Measurements from ENCODE around the gene RAB23.
A peak's percentile ranks its signal among the peaks of the same experiment; 100 is the strongest.

Gene RAB23

DNA sequence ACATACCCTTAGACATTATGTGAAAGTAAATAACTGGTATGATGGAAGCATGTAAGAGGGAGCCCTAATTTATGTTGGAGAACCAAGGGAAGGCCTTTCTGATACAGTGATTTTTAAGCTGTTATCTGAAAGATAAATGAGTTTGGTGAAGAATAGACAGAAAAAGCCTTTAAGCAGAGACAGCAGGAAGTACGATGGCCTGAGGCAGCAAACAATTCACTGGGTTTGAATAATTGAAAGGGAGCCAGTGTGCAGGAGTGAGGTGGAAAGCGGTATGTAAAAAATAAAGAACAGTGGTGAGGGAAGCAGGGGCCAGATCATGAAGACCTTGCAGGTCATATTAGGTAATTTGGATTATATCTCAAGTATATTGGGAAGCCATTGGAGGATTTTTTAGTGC is 4.1 kb upstream of the RAB23 start:
- Histone ChIP-seq H3K27me3 (ENCODE audit: control insufficient read depth, insufficient read depth, low read length) (no peaks in the 10 kb centered on the region), H3K9me3 (replicated peaks; ENCODE audit: low read length) (no peaks in the 10 kb centered on the region), H3K9ac (ENCODE audit: low read depth, low read length) (no peak overlapping the region), H3K4me2 (ENCODE audit: low read length) (no peak overlapping the region), H3K4me3 (ENCODE audit: low read length) (no peak overlapping the region), H3K36me3 (ENCODE audit: insufficient read depth, low read length) (no peaks in the 10 kb centered on the region), H3K4me1 (ENCODE audit: control insufficient read depth, insufficient read depth, low read length) (peaks cover 15% of the 10 kb centered on the region)

DNA sequence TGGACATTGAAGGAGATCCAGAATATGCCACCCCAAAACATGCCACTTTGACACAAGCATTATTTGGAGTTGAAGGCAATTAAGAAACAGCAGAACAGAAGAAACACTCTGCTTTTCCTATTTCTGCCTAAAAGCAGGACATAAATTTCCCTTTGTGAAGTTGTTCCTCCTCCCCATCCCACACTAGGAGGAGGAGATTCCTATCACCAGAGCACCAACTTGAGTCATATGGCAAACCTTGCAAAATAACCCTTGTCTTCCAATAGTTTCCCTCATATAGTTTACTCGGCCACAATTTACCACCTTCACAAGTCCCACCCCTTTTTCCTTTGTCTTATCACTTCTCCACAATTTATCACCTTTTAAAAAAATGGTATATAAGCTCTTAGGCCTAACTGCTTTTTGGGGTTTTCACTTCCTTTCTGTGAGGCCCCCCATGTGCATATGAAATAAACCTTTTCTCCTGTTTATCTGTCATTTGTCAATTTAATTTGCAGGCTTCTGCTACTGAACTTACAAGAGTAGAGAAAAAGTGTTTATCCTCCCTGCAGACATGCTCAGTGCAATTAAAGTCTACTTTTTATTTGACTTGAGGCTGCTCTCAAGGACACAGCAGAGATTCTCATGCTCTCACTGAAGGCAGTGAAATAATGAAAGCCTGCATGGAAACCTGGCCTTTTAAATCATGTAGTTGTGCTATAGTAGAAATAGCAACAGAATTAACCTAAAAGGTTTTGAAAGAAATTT is 2.8 kb upstream of the RAB23 start:
- Histone ChIP-seq H3K27me3 (ENCODE audit: control insufficient read depth, insufficient read depth, low read length) (no peaks in the 10 kb centered on the region), H3K4me3 (ENCODE audit: low read length) (no peak overlapping the region), H3K9me3 (replicated peaks; ENCODE audit: low read length) (no peaks in the 10 kb centered on the region), H3K4me1 (ENCODE audit: control insufficient read depth, insufficient read depth, low read length) (peaks cover 15% of the 10 kb centered on the region), H3K4me2 (ENCODE audit: low read length) (no peak overlapping the region), H3K9ac (ENCODE audit: low read depth, low read length) (no peak overlapping the region), H3K36me3 (ENCODE audit: insufficient read depth, low read length) (no peaks in the 10 kb centered on the region)

DNA sequence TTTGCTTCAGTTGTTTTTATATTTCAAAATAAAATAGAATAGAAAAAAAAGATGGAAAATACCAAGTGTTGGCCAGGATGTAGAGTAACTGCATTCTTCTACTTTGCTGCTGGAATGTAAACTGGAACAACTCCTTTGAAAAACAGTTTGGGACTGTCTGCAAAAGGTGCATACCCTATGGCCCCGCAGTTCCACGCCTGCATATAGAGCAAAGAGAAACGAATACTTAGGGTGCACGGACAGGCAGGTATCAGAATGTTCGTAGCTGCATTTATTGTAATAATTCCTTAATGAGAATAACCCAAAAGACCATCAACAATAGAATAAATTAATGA is 603 bp upstream of the RAB23 start:
- H3K36me3 ChIP-seq (ENCODE audit: insufficient read depth, low read length): no peaks in the 10 kb centered on the region
- no peaks in the 10 kb centered on the region for H3K27me3 ChIP-seq (ENCODE audit: control insufficient read depth, insufficient read depth, low read length)
- H3K4me2 ChIP-seq (ENCODE audit: low read length): peak overlapping the region; percentile 87
- H3K9me3 ChIP-seq (replicated peaks; ENCODE audit: low read length): no peaks in the 10 kb centered on the region
- H3K9ac ChIP-seq (ENCODE audit: low read depth, low read length): peak overlapping the region; percentile 98
- peaks cover 15% of the 10 kb centered on the region for H3K4me1 ChIP-seq (ENCODE audit: control insufficient read depth, insufficient read depth, low read length)
- peak overlapping the region; percentile 90 for H3K4me3 ChIP-seq (ENCODE audit: low read length)

DNA sequence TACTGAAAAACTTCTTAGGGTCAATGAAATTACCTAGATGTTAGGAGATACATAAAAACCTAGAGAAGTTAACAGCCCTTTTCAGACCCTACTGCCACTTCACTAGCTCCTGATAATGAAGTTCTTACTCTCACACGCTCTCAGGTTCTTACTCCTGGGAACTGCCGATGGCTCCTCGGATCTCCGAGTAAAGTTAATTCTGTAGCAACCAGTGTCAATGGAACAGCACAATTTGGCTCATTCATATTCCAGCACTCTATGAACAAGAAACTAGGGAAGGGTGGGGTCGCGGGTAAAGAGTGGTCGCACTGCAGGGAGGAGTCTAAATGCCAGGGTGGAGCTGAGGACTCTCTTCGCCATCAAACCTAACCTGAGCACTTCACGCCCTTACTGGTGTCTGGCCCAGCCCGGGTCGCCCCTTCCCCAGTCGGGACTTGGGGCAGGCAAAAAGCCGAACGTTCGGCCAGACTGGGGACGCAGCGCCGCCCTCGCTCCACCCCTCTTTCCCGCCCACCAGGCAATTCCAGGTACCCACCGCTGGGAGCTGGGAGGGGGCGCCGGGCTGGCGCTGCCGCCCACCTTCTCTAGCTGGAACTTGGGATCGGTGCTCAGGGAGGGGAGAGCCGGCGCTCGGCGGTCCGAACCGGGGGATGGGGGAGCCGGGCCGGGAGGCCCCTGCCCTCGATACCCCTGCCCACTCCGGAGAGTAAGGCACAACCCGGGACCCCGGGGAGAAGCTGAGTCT is 744 bp downstream of the RAB23 start:
- peak overlapping the region; percentile 90 for H3K4me3 ChIP-seq (ENCODE audit: low read length)
- H3K4me2 ChIP-seq (ENCODE audit: low read length): peak overlapping the region; percentile 87

DNA sequence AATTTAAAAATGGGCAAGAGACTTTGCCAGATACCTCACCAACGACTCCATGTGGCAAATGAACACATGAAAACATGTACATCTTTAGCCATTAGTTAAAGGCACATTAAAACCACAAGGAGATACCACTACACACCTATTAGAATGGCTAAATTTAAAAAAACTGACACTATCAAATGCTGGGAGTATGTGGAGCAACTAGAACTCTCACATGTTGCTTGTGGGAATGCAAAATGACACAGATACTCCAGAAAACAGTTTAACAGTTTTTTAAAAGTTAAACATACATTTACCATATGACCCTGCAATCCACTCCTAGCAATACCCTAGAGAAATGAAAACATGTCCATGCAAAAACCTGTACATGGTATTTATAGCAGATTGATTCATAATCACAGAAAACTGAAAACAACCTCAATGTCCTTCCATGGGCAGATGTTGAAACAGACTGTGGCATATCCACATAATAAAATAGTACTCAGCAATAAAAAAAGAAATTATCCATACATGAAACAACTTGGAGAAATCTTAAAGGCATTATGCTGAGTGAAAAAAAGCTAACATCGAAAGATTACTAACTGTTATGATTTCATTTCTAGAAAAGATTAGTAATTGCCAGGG is 1.9 kb downstream of the RAB23 start:
- Histone ChIP-seq H3K27me3 (ENCODE audit: control insufficient read depth, insufficient read depth, low read length) (no peaks in the 10 kb centered on the region), H3K4me3 (ENCODE audit: low read length) (peak overlapping the region; percentile 90), H3K9me3 (replicated peaks; ENCODE audit: low read length) (no peaks in the 10 kb centered on the region), H3K4me1 (ENCODE audit: control insufficient read depth, insufficient read depth, low read length) (peaks cover 24% of the 10 kb centered on the region), H3K36me3 (ENCODE audit: insufficient read depth, low read length) (no peaks in the 10 kb centered on the region), H3K4me2 (ENCODE audit: low read length) (peak overlapping the region; percentile 87), H3K9ac (ENCODE audit: low read depth, low read length) (no peak overlapping the region)

More for the DNA sequence above, 744 bp downstream of the RAB23 start:
- no peaks in the 10 kb centered on the region for H3K27me3 ChIP-seq (ENCODE audit: control insufficient read depth, insufficient read depth, low read length)
- H3K9ac ChIP-seq (ENCODE audit: low read depth, low read length): peak overlapping the region; percentile 98
- H3K36me3 ChIP-seq (ENCODE audit: insufficient read depth, low read length): no peaks in the 10 kb centered on the region
- peaks cover 23% of the 10 kb centered on the region for H3K4me1 ChIP-seq (ENCODE audit: control insufficient read depth, insufficient read depth, low read length)
- H3K9me3 ChIP-seq (replicated peaks; ENCODE audit: low read length): no peaks in the 10 kb centered on the region

DNA sequence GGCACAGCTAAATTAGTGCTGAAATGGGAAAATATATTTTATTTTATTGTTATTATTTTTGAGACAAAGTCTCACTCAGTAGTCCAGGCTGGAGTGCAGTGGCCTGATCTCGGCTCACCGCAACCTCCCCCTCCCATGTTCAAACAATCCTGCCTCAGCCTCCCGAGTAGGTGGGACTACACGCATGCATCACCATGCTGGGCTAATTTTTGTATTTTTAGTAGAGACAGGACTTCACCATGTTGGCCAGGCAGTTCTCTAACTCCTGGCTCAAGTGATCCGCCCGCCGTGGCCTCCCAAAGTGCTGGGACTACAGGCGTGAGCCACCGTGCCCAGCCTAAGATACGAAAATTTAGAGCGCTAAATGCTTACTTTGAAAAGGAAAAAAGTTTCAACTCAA is 4.8 kb downstream of the RAB23 start:
- Histone ChIP-seq H3K9me3 (replicated peaks; ENCODE audit: low read length) (no peaks in the 10 kb centered on the region), H3K27me3 (ENCODE audit: control insufficient read depth, insufficient read depth, low read length) (no peaks in the 10 kb centered on the region), H3K4me1 (ENCODE audit: control insufficient read depth, insufficient read depth, low read length) (peaks cover 10% of the 10 kb centered on the region), H3K4me3 (ENCODE audit: low read length) (no peak overlapping the region), H3K9ac (ENCODE audit: low read depth, low read length) (no peak overlapping the region), H3K4me2 (ENCODE audit: low read length) (no peak overlapping the region), H3K36me3 (ENCODE audit: insufficient read depth, low read length) (no peaks in the 10 kb centered on the region)

DNA sequence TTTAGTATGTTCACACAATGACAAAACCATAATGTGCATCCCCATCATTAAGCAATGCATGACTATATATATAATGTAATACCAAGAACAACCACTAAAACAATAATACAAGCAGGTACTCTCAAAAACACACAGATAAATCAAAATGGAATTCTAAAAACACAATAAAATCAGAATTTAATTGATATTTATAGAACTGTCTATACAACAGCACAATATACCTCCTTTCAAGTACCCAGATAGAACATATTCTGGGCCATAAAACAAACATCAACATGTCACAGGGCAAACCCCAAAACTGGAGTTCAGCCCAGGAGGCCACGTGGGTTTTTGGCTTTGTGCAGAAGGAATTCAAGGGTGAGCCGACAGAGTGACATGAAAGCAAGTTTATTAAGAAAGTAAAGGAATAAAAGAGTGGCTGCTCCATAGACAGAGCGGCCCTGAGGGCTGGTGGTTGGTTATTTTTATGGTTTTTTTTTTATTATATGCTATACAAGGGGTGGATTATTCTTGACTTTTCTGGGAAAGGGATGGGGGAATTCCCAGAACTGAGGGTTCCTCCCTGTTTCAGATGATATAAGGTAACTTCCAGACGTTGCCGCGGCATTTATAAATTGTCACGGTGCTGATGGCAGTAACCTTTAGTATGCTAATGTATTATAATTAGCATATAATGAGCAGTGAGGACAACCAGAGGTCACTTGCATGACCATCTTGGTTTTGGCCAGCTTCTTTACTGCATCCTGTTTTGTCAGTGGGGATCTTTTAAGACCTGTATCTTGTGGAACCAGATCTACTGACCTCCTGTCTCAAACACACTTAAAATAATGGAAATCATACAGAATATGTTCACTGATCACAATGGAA is 5.6 kb downstream of the RAB23 start:
- Histone ChIP-seq H3K4me3 (ENCODE audit: low read length) (no peak overlapping the region), H3K4me1 (ENCODE audit: control insufficient read depth, insufficient read depth, low read length) (peaks cover 10% of the 10 kb centered on the region), H3K4me2 (ENCODE audit: low read length) (peak overlapping the region; percentile 24), H3K27me3 (ENCODE audit: control insufficient read depth, insufficient read depth, low read length) (no peaks in the 10 kb centered on the region), H3K9me3 (replicated peaks; ENCODE audit: low read length) (no peaks in the 10 kb centered on the region), H3K36me3 (ENCODE audit: insufficient read depth, low read length) (no peaks in the 10 kb centered on the region), H3K9ac (ENCODE audit: low read depth, low read length) (no peak overlapping the region)

DNA sequence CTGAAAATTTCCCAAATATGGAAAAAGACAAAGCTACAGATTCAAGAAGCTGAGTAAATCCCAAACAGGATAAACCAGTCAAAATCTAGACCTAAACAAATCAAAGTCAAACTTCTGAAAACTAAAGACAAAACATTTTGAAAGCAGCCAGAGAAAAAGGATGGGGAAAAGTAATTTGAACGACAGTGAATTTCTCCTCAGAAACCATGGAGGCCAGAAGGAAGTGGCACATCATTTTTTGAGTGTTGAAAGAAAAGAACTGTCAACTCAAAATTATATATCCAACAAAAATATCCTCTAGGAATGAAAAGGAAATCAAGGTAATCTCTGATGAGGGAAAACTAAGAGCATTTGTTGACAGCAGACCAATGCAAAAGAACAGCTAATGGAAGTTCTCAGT is 6.8 kb downstream of the RAB23 start:
- no peaks in the 10 kb centered on the region for H3K36me3 ChIP-seq (ENCODE audit: insufficient read depth, low read length)
- H3K27me3 ChIP-seq (ENCODE audit: control insufficient read depth, insufficient read depth, low read length): no peaks in the 10 kb centered on the region
- peaks cover 10% of the 10 kb centered on the region for H3K4me1 ChIP-seq (ENCODE audit: control insufficient read depth, insufficient read depth, low read length)

DNA sequence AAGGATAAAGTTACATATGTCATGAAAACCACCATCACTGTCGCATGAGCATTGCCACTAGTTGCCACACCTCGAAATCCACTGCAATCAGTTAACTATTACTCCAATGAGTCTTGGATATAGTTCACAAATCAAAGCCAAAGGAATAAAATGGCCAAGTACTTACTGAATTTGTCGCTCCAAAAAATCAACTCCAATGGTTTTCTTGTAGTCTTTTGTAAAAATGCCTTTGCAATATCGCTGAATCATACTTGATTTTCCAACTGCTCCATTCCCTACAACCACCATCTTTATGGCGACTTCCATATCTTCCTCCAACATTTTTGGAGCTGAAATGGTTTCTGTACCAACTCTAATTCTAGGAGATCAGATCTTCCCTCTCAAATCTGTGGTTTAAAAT is 12.0 kb downstream of the RAB23 start:
- Histone ChIP-seq H3K4me1 (ENCODE audit: control insufficient read depth, insufficient read depth, low read length) (peaks cover 8% of the 10 kb centered on the region), H3K9ac (ENCODE audit: low read depth, low read length) (no peak overlapping the region)

More for the DNA sequence above, 6.8 kb downstream of the RAB23 start:
- no peak overlapping the region for H3K4me2 ChIP-seq (ENCODE audit: low read length)
- H3K9ac ChIP-seq (ENCODE audit: low read depth, low read length): no peak overlapping the region
- H3K4me3 ChIP-seq (ENCODE audit: low read length): no peak overlapping the region
- H3K9me3 ChIP-seq (replicated peaks; ENCODE audit: low read length): no peaks in the 10 kb centered on the region

DNA sequence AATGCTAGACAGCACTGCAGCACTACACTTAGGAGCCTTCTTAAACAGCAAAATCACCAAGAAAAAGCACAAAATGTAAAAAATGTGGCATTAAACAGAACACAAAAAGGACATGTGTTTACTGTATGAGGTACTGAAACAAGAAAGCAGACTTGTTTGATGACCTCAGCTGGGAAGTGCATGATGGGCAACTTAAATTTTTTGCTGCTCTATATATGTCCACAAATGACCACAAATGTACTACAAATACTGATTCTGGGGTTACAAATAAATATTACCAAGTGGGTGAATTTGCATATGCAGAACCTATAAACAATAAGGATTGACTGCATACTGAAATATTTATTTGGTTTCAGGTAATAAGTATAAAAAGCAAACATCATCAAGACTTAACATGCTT is 13.1 kb downstream of the RAB23 start:
- Histone ChIP-seq H3K4me2 (ENCODE audit: low read length) (no peak overlapping the region), H3K36me3 (ENCODE audit: insufficient read depth, low read length) (peaks cover 20% of the 10 kb centered on the region), H3K9me3 (replicated peaks; ENCODE audit: low read length) (no peaks in the 10 kb centered on the region), H3K9ac (ENCODE audit: low read depth, low read length) (no peak overlapping the region), H3K4me3 (ENCODE audit: low read length) (no peak overlapping the region), H3K27me3 (ENCODE audit: control insufficient read depth, insufficient read depth, low read length) (no peaks in the 10 kb centered on the region), H3K4me1 (ENCODE audit: control insufficient read depth, insufficient read depth, low read length) (peaks cover 8% of the 10 kb centered on the region)

More for the DNA sequence above, 12.0 kb downstream of the RAB23 start:
- Histone ChIP-seq H3K27me3 (ENCODE audit: control insufficient read depth, insufficient read depth, low read length) (no peaks in the 10 kb centered on the region), H3K36me3 (ENCODE audit: insufficient read depth, low read length) (peaks cover 20% of the 10 kb centered on the region), H3K4me2 (ENCODE audit: low read length) (no peak overlapping the region), H3K4me3 (ENCODE audit: low read length) (no peak overlapping the region), H3K9me3 (replicated peaks; ENCODE audit: low read length) (no peaks in the 10 kb centered on the region)

DNA sequence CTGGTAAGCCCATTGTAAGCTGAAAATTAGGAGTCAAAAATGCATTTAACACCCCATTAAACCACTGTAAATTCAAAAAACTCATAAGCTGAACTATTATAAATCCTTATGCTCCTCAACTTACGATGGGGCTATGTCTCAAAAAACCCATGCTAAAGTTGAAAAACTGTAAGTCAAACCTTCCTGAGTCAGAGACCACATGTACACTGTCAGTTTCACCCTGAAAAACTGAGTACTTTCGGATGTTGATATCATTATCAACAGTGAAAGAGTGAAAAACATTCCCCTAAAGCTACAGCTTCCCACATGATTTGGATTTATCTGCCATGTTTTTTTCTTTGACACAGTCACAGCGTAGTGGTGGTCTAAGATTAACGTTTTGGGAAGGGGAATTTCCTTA is 14.2 kb downstream of the RAB23 start:
- Histone ChIP-seq H3K36me3 (ENCODE audit: insufficient read depth, low read length) (peaks cover 20% of the 10 kb centered on the region), H3K4me1 (ENCODE audit: control insufficient read depth, insufficient read depth, low read length) (peaks cover 8% of the 10 kb centered on the region), H3K27me3 (ENCODE audit: control insufficient read depth, insufficient read depth, low read length) (no peaks in the 10 kb centered on the region), H3K9ac (ENCODE audit: low read depth, low read length) (no peak overlapping the region), H3K9me3 (replicated peaks; ENCODE audit: low read length) (no peaks in the 10 kb centered on the region), H3K4me3 (ENCODE audit: low read length) (no peak overlapping the region), H3K4me2 (ENCODE audit: low read length) (no peak overlapping the region)

Measured in skeletal muscle satellite cell (primary cell).